ENCODE data around the gene MAGI2.

MAGI2 gene

DNA sequence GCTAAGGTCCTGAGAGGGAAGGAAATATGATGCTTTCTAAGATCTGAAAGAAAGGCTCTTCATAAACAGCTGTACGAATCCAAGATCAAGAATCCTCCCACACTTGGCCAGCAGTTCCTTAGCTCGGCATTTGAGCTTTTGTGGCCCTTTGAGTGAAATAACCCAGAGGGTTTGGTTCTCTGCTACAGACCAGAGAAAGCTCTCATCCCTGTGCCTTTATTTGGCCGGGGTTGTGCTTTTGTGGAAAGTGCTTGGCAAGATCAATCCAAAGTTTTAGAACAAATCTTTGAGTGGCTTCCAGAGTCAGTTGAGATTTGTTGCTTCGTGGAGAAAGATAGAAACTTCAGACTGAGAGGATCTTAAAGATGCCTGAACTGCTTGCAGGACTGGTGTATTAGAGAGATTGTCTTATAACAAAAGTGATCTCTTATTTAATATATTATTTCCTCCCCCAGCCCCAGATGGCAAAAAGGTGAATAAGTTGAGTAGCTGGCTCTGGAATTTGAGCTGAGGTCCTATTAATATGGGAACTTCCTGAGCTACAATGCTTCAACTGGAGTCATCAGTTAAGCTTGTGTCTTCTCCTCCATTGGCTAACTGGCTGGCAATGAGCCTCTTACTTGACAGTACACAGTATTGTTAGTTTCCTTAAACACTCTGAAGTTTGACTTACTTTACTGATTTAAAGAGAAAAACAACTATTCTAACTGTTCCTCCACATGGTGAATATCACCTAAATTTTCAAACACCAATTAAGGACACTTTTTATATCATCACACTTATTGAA, 687.3 kb downstream of the MAGI2 start:
- H3K27me3 ChIP-seq (ENCODE audit: control insufficient read depth in 5 of 5, insufficient read depth in 4 of 5, low read length in 5 of 5) = peaks cover 0 to 6% (median 4%) of the 10 kb centered on the region in 5 donors
- no peak overlapping the region for H3K9ac ChIP-seq (ENCODE audit: low read length in 5 of 5)
- peaks cover 0 to 20% (median 7%) of the 10 kb centered on the region in 5 donors for H3K4me1 ChIP-seq (ENCODE audit: control insufficient read depth in 5 of 5, insufficient read depth in 5 of 5, low read length in 5 of 5)
- H3K36me3 ChIP-seq (ENCODE audit: control insufficient read depth in 5 of 5, insufficient read depth in 5 of 5, low read length in 5 of 5) = no peaks in the 10 kb centered on the region
- no peaks in the 10 kb centered on the region for H3K9me3 ChIP-seq (ENCODE audit: control insufficient read depth in 5 of 5, low read length in 5 of 5)
- H3K27ac ChIP-seq (ENCODE audit: low read depth, low read length) = no peak overlapping the region
- no peak overlapping the region for H3K4me3 ChIP-seq (ENCODE audit: low read depth in 1 of 5, low read length in 5 of 5)

DNA sequence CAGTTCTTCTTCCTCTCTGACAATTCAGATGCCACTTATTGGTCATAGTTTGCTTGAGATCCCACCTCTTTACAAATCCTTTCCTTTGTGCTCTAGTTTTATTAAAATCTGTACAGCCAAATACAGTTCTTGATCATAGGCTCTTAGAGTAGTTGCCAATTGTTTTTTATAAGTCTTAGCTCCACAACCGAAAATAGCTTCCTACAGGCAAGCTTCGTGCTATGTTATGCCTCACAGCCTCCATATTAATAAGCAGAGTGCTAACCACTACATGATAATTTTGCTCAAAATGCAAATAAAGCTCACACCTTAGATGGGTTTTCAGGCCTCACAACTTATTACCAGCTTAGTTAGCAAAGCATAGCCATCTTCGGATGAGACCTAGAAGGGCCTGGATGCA, 688.9 kb downstream of the MAGI2 start:
- peaks cover 0 to 7% (median 0%) of the 10 kb centered on the region in 5 donors for H3K4me1 ChIP-seq (ENCODE audit: control insufficient read depth in 5 of 5, insufficient read depth in 5 of 5, low read length in 5 of 5)

DNA sequence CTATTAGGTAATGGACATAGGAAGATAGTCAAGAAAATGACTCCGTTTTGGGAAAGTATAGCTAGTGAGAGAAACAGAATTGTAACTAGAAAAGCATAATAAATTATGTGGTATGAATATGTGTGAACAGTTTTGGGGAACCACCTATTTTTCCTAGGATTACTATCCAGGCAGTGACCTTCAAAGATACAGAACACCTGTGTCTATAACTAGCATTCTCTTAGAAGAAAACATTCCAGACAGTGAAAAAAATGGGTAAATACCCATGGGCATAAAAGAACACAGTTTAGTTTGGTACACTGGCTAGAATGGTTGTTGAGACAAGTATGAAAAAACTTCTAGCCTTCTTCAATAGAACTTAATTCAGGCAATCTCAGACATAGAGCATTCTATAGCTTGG, 690.8 kb downstream of the MAGI2 start:
- Histone ChIP-seq H3K9me3 (ENCODE audit: control insufficient read depth in 5 of 5, low read length in 5 of 5) (no peaks in the 10 kb centered on the region), H3K27ac (ENCODE audit: low read depth, low read length) (no peak overlapping the region), H3K36me3 (ENCODE audit: control insufficient read depth in 5 of 5, insufficient read depth in 5 of 5, low read length in 5 of 5) (no peaks in the 10 kb centered on the region), H3K9ac (ENCODE audit: low read length in 5 of 5) (no peak overlapping the region), H3K4me1 (ENCODE audit: control insufficient read depth in 5 of 5, insufficient read depth in 5 of 5, low read length in 5 of 5) (no peaks in the 10 kb centered on the region), H3K27me3 (ENCODE audit: control insufficient read depth in 5 of 5, insufficient read depth in 4 of 5, low read length in 5 of 5) (no peaks in the 10 kb centered on the region), H3K4me3 (ENCODE audit: low read depth in 1 of 5, low read length in 5 of 5) (no peak overlapping the region)

More for the DNA sequence above, 688.9 kb downstream of the MAGI2 start:
- Histone ChIP-seq H3K4me3 (ENCODE audit: low read depth in 1 of 5, low read length in 5 of 5) (no peak overlapping the region), H3K36me3 (ENCODE audit: control insufficient read depth in 5 of 5, insufficient read depth in 5 of 5, low read length in 5 of 5) (no peaks in the 10 kb centered on the region), H3K9ac (ENCODE audit: low read length in 5 of 5) (no peak overlapping the region), H3K9me3 (ENCODE audit: control insufficient read depth in 5 of 5, low read length in 5 of 5) (no peaks in the 10 kb centered on the region), H3K27ac (ENCODE audit: low read depth, low read length) (no peak overlapping the region), H3K27me3 (ENCODE audit: control insufficient read depth in 5 of 5, insufficient read depth in 4 of 5, low read length in 5 of 5) (peaks cover 0 to 2% (median 0%) of the 10 kb centered on the region in 5 donors)

DNA sequence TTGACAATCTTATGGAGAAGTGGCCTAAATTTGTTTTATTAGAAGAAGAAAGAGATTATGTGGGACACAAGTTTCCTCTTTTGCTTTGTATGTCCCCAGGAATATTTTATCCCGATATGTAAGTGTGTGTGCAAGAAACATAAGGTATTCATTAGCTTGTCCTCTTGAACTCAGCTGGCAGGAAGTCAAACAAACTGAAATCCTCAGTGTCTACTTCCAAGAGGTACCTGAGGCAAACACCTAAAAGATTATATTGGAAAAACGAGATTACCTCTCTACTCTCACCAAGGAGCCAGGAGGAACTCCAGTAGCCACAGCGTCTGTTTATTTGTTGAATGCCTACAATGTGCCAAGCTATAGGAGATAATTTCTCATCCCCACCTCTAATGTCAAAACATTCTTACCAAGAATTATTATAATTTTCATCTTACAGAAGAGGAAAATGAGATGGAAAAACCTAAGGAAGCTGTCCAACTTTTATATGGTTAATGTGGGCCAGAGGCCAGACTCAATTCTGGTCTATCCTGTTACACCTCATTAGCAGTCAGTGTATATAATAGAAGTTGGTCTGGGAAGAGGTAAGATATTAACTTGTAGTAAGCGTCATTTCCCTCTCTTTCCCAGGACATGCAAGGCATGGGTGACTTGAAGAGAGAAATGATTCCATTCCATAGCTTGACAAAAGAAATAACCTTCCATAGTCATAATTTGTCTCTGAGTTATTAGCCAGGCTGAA, 692.7 kb downstream of the MAGI2 start:
- H3K36me3 ChIP-seq (ENCODE audit: control insufficient read depth in 5 of 5, insufficient read depth in 5 of 5, low read length in 5 of 5) = no peaks in the 10 kb centered on the region
- no peak overlapping the region for H3K27ac ChIP-seq (ENCODE audit: low read depth, low read length)
- no peaks in the 10 kb centered on the region for H3K9me3 ChIP-seq (ENCODE audit: control insufficient read depth in 5 of 5, low read length in 5 of 5)
- no peaks in the 10 kb centered on the region for H3K27me3 ChIP-seq (ENCODE audit: control insufficient read depth in 5 of 5, insufficient read depth in 4 of 5, low read length in 5 of 5)
- H3K9ac ChIP-seq (ENCODE audit: low read length in 5 of 5) = no peak overlapping the region
- no peak overlapping the region for H3K4me3 ChIP-seq (ENCODE audit: low read depth in 1 of 5, low read length in 5 of 5)
- no peaks in the 10 kb centered on the region for H3K4me1 ChIP-seq (ENCODE audit: control insufficient read depth in 5 of 5, insufficient read depth in 5 of 5, low read length in 5 of 5)

DNA sequence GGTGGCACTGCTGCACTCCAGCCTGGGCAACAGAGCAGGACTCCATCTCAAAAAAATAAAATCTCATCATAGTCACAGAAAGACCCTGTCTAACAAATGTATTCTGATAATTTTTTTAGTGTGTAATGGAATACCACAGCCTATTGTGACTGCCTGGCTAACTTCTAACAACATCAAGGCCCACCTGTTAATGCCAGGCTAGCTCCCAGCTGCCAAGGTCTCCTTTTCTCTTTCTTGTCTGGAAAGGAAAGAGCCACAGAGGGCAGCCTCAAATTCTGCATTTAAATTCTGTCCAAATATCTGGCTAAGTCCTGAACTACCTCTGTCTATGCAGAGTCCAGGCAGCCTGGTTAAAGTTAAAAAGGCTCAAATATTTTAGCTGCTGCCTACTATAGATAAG, 700.9 kb downstream of the MAGI2 start:
- Histone ChIP-seq H3K36me3 (ENCODE audit: control insufficient read depth in 5 of 5, insufficient read depth in 5 of 5, low read length in 5 of 5) (no peaks in the 10 kb centered on the region), H3K9ac (ENCODE audit: low read length in 5 of 5) (no peak overlapping the region), H3K4me1 (ENCODE audit: control insufficient read depth in 5 of 5, insufficient read depth in 5 of 5, low read length in 5 of 5) (no peaks in the 10 kb centered on the region), H3K4me3 (ENCODE audit: low read depth in 1 of 5, low read length in 5 of 5) (no peak overlapping the region), H3K9me3 (ENCODE audit: control insufficient read depth in 5 of 5, low read length in 5 of 5) (peaks cover 0 to 5% (median 2%) of the 10 kb centered on the region in 5 donors), H3K27me3 (ENCODE audit: control insufficient read depth in 5 of 5, insufficient read depth in 4 of 5, low read length in 5 of 5) (no peaks in the 10 kb centered on the region), H3K27ac (ENCODE audit: low read depth, low read length) (no peak overlapping the region)

- Histone ChIP-seq H3K9ac (ENCODE audit: low read length in 5 of 5) (no peak overlapping the region), H3K9me3 (ENCODE audit: control insufficient read depth in 5 of 5, low read length in 5 of 5) (peaks cover 0 to 5% (median 2%) of the 10 kb centered on the region in 5 donors), H3K27ac (ENCODE audit: low read depth, low read length) (no peak overlapping the region), H3K27me3 (ENCODE audit: control insufficient read depth in 5 of 5, insufficient read depth in 4 of 5, low read length in 5 of 5) (no peaks in the 10 kb centered on the region), H3K4me3 (ENCODE audit: low read depth in 1 of 5, low read length in 5 of 5) (no peak overlapping the region), H3K36me3 (ENCODE audit: control insufficient read depth in 5 of 5, insufficient read depth in 5 of 5, low read length in 5 of 5) (no peaks in the 10 kb centered on the region), H3K4me1 (ENCODE audit: control insufficient read depth in 5 of 5, insufficient read depth in 5 of 5, low read length in 5 of 5) (no peaks in the 10 kb centered on the region)
These were observed 702.2 kb downstream of the MAGI2 start for GRCh38 chr7:78751253-78751652.

- no peak overlapping the region for H3K9ac ChIP-seq (ENCODE audit: low read length in 5 of 5)
- H3K27me3 ChIP-seq (ENCODE audit: control insufficient read depth in 5 of 5, insufficient read depth in 4 of 5, low read length in 5 of 5) = no peaks in the 10 kb centered on the region
- peaks cover 0 to 5% (median 2%) of the 10 kb centered on the region in 5 donors for H3K9me3 ChIP-seq (ENCODE audit: control insufficient read depth in 5 of 5, low read length in 5 of 5)
- no peaks in the 10 kb centered on the region for H3K36me3 ChIP-seq (ENCODE audit: control insufficient read depth in 5 of 5, insufficient read depth in 5 of 5, low read length in 5 of 5)
- H3K4me1 ChIP-seq (ENCODE audit: control insufficient read depth in 5 of 5, insufficient read depth in 5 of 5, low read length in 5 of 5) = no peaks in the 10 kb centered on the region
- no peak overlapping the region for H3K27ac ChIP-seq (ENCODE audit: low read depth, low read length)
- no peak overlapping the region for H3K4me3 ChIP-seq (ENCODE audit: low read depth in 1 of 5, low read length in 5 of 5)
These were observed 704.3 kb downstream of the MAGI2 start for GRCh38 chr7:78749052-78749746.

DNA sequence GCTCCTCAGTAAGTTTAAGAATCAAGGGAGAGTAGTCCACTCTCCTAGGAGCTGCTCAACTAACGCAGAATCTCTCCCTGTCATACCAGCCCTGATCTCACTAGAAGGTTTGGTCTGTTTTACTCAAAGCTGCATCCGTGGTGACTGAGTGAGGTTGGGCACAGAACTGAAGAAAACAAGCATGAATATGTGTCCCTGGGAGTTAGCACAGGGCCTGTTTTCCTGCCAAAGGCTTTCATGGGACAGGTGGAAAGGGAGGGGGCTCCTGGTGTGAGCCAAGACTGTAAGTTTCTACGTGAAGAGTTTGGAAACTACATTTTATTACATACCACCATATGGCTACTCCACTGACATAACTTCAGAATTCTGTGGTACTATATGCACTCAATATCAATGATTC, 705.9 kb downstream of the MAGI2 start:
- no peak overlapping the region for H3K27ac ChIP-seq (ENCODE audit: low read depth, low read length)
- H3K9ac ChIP-seq (ENCODE audit: low read length in 5 of 5) = no peak overlapping the region
- H3K4me3 ChIP-seq (ENCODE audit: low read depth in 1 of 5, low read length in 5 of 5) = no peak overlapping the region
- peaks cover 0 to 6% (median 0%) of the 10 kb centered on the region in 5 donors for H3K9me3 ChIP-seq (ENCODE audit: control insufficient read depth in 5 of 5, low read length in 5 of 5)
- H3K36me3 ChIP-seq (ENCODE audit: control insufficient read depth in 5 of 5, insufficient read depth in 5 of 5, low read length in 5 of 5) = no peaks in the 10 kb centered on the region
- H3K4me1 ChIP-seq (ENCODE audit: control insufficient read depth in 5 of 5, insufficient read depth in 5 of 5, low read length in 5 of 5) = no peaks in the 10 kb centered on the region
- H3K27me3 ChIP-seq (ENCODE audit: control insufficient read depth in 5 of 5, insufficient read depth in 4 of 5, low read length in 5 of 5) = no peaks in the 10 kb centered on the region

- Histone ChIP-seq H3K27me3 (ENCODE audit: control insufficient read depth in 5 of 5, insufficient read depth in 4 of 5, low read length in 5 of 5) (no peaks in the 10 kb centered on the region), H3K27ac (ENCODE audit: low read depth, low read length) (no peak overlapping the region), H3K4me3 (ENCODE audit: low read depth in 1 of 5, low read length in 5 of 5) (no peak overlapping the region), H3K4me1 (ENCODE audit: control insufficient read depth in 5 of 5, insufficient read depth in 5 of 5, low read length in 5 of 5) (no peaks in the 10 kb centered on the region), H3K9ac (ENCODE audit: low read length in 5 of 5) (no peak overlapping the region), H3K9me3 (ENCODE audit: control insufficient read depth in 5 of 5, low read length in 5 of 5) (peaks cover 0 to 7% (median 0%) of the 10 kb centered on the region in 5 donors), H3K36me3 (ENCODE audit: control insufficient read depth in 5 of 5, insufficient read depth in 5 of 5, low read length in 5 of 5) (no peaks in the 10 kb centered on the region)
These were observed 707.2 kb downstream of the MAGI2 start for GRCh38 chr7:78746301-78746700.

DNA sequence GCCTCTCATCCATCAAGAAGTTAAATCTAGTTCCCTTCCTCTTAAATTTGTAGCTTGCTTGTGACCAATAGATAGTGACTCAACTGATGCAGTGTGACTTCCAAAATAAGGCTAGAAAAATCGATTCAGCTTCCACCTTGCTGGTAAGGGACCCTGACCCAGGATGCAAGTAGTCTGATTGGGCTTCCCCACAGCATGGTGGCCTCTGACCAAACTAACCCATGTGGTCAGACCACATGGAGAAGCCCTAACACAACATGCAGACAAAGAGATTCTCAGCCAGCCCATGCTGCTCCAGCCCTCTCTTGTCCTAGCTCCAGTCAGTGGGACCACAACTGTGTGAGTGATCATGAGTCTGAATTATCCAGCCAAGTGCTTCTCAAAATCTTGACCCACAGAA, 710.8 kb downstream of the MAGI2 start:
- H3K9me3 ChIP-seq (ENCODE audit: control insufficient read depth in 5 of 5, low read length in 5 of 5) = peaks cover 0 to 7% (median 0%) of the 10 kb centered on the region in 5 donors
- H3K27ac ChIP-seq (ENCODE audit: low read depth, low read length) = no peak overlapping the region
- H3K4me3 ChIP-seq (ENCODE audit: low read depth in 1 of 5, low read length in 5 of 5) = no peak overlapping the region
- H3K27me3 ChIP-seq (ENCODE audit: control insufficient read depth in 5 of 5, insufficient read depth in 4 of 5, low read length in 5 of 5) = no peaks in the 10 kb centered on the region
- no peak overlapping the region for H3K9ac ChIP-seq (ENCODE audit: low read length in 5 of 5)
- no peaks in the 10 kb centered on the region for H3K4me1 ChIP-seq (ENCODE audit: control insufficient read depth in 5 of 5, insufficient read depth in 5 of 5, low read length in 5 of 5)
- no peaks in the 10 kb centered on the region for H3K36me3 ChIP-seq (ENCODE audit: control insufficient read depth in 5 of 5, insufficient read depth in 5 of 5, low read length in 5 of 5)

All from subcutaneous abdominal adipose tissue (tissue), 5 donors.